Left lobe of liver (tissue), 2 donors: Measurements from ENCODE around the gene PDGFRB. TPM values are rescaled to one million over a fixed set of nuclear protein-coding genes. Genes with fewer than 3 reads are reported as not detected.
A peak's percentile ranks its signal among the peaks of the same experiment; 100 is the strongest.
"Not testable (repeated sequence)": the region's sequence is repeated elsewhere in the genome, so short reads cannot be mapped to it uniquely, and the experiment has no call there.

Experiments
- ATAC-seq: fragments of 200-7000 bp; cut with Tn5 transposase; one replicate; pipeline ENCODE4 v1.9.1; 2020; ENCODE audit warnings: mild to moderate bottlenecking, moderate library complexity
- DNase-seq: peaks from one replicate; pipeline ENCODE4 v3.0.0-alpha.2; 2020; ENCODE audit warnings: low spot score
- total RNA-seq: library from RNA; stranded (reverse); gene quantifications from one replicate; pipeline ENCODE4 v1.2.1, GENCODE V29; 2021
- donor health status: DM: no; HTN: no; CAD: no; lungs with moderate emphysema.
- donor health status: DM: no; HTN: yes; CAD: no.

Gene PDGFRB
- total RNA-seq, 1 donor from 2014 or later = 12.8 TPM

- ATAC-seq = no peak
- no peak for DNase-seq
Observed at GRCh38 chr5:150101023-150101422, 54.6 kb downstream of the PDGFRB start.

DNA sequence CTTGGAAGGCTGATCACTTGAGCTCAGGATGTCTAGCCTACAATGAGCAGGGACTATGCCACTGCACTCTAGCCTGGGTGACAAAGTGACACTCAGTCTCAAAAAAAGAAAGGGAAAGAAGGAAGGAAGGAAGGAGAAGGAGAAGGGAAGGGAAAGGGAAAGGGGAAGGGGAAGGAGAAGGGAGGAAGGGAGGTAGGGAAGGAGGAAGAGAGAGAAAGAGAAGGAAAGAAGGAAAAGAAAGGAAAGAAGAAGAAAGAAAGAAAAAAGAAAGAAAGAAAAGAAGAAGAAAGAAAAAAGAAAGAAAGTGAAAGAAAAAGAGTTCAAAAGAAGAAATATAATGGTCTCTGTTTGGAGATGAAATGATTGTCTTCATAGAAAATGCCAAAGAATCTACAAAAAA, 58.5 kb downstream of the PDGFRB start:
- DNase-seq (no peak), ATAC-seq (no peak)

DNA sequence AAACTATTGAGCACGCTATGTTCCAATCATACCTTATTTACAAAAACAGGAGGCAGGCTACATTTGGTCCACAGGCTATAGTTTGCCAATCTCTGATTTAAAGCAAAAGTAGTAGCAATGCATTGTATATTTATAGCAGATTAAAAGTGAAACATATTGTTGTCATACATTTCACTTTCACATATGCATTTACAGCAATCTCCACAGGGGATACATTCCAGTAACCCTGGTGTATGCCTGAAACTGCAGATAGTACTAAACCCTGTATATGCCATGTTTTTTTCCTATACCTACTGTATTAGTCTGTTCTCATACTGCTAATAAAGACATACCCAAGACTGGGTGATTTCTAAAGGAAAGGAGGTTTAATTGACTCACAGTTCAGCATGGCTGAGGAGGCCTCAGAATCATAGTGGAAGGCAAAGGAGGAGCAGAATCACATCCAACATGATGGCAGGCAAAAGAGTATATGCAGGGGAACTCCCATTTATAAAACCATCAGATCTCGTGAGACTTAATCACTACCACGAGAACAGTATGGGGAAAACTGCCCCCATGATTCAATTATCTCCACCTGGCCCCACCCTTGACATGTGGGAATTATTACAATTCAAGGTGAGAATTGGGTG, 63.4 kb downstream of the PDGFRB start:
- ATAC-seq (no peak), DNase-seq (no peak)

DNA sequence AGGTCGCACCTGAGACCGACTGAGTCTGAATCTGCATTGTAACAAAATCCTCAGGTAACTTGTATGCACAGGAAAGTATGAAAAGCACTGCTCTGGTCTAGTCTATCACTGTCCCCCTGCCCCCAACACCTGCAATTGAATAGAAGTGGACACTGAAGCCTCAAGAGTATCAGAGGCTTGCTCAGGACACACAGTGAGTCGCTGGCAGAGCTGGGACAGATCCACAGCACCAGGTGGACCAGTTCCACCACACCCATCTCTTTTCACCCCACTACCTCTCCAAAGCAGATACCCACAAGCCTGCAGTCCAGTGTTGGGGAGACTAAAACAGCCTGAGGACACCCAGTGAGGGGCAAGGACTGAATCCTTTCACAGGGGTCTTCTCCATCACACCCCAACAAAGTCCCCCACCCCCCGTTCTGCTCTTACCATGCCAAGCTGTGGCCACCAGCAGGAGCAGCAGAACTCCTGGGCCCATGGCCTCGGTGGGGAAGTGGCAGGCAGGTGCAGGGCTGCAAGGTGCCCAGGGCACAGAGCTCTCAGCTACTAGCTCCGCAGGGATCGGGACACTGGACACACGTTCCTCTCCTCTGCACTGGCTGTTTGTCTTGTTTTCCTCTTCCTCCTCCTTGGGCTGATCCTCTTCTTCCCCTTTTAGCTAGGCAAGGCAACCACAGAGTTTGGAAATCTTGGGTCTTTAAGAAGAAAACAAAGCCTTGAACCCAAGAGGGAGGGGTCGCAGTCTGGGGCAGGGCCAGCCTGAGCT, 69.5 kb downstream of the PDGFRB start, which contains the start of gene CSF1R:
Gene CSF1R (minus strand): TSS at position 605 of the 766 bp plus-strand sequence. CDS start 127 bp downstream, at position 478.
- peak; percentile 42 for DNase-seq
- peak; percentile 36 for ATAC-seq

- DNase-seq = peak; percentile 30
Observed at GRCh38 chr5:150085191-150085912, 70.3 kb downstream of the PDGFRB start.

GRCh38 chr5:150084754-150085153, 70.9 kb downstream of the PDGFRB start:
- not testable (repeated sequence) for ATAC-seq
- peak; percentile 21 for DNase-seq

More at GRCh38 chr5:150085191-150085912, 70.3 kb downstream of the PDGFRB start:
- ATAC-seq = no peak

- DNase-seq (peak; percentile 35), ATAC-seq (peak; percentile 14)
Observed at GRCh38 chr5:150082889-150083288, 72.8 kb downstream of the PDGFRB start.

DNA sequence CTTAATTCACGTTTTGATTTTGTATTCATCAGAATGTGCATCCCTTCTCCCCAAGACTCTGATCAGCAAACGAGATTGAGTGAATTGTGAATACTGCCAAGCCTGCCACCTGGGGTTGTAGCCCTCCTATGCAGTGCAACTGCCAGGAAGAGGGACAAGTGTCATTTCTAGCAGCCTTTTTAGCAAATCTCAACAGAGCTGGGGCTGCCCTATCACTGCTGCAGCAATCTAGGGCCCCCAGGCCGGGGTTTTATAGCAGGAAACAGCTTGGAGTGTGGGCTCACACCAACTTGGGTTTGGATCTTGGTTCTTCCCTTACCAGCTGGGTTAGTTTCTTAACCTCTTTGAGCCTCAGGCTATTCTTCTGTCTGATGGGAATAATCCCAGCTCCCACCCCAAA, 73.3 kb downstream of the PDGFRB start:
- ATAC-seq (no peak), DNase-seq (no peak)

GRCh38 chr5:150081541-150082283, 73.9 kb downstream of the PDGFRB start:
- ATAC-seq = peak; percentile 66
- DNase-seq = peak; percentile 49

DNA sequence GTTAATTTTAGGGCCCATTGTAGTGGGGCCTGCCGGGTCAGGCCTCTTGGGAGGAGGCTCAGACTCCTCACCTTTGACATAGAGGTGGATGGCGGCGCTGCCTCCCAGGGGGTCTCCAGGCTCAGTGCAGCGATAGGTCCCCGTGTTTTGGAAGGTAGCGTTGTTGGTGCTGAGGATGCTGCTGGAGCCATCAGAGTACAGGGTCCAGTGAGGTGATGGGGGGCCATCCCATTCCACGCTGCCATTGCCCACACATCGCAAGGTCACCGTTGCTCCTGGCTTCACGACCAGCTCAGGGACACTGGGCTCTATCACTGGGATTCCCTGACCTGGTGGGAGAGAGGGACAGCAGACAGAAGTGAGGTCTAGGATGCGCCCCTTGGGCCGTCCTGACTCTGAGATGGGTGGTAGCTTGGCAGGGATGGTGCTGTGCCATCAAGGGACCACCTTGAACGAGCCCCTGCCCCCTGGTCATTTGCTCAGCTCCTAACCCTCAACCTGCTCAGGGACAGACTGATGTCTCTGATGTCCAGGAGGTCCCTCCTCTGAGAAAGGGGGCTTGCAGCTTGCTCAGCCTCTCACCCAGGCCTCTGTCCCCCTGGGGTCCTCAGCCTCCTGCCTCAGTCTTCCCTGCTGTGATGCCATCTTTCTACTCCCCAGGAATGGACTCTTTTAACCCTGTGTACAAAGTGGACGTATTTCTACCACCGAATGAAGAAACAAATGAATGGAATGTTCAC, 74.8 kb downstream of the PDGFRB start:
- no peak for DNase-seq
- no peak for ATAC-seq

- DNase-seq (peak; percentile 36), ATAC-seq (no peak)
Observed at GRCh38 chr5:150079909-150080461, 75.7 kb downstream of the PDGFRB start.

DNA sequence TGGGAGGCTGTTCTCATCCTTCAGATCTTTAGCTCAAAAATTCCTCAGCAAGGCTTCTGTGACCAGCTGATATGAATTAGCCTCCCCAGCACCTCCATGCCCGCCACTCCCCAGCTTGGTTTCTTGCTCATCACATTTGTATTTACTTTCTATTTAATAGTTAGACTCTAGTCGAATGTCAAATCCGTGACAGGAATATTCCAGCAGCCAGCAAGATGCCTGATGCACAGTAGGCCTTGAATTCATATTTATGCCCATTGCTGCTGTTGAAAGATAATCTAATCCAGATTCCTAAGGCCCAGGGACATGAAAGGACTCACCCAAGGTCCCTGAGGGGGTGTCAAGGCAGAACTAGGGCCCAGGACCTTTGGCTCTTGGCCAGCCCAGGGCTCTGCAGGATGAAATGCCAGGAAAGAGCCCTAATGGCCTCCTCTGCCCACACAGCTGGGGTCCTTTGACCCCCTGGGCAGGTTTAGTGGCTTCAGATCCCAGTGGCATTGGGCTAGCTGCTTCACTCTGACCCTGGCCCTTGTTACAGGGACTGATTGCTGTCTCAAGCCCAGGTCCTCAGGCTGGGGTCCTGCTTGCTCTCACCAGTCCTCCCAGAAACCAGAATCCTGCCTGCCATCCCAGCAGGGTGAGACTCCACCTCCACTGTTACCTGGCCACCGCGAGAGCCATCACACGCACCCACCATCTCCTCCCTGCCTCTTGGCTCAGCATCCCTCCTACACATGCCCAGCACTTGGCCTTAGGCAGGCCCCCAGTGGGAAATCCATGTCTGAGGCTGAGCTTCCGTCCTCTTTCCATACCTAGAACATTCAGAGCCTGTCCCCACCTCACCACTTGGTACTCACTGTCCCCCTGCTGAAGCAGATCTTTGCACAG, 76.6 kb downstream of the PDGFRB start:
- ATAC-seq (no peak), DNase-seq (peak; percentile 31)

DNA sequence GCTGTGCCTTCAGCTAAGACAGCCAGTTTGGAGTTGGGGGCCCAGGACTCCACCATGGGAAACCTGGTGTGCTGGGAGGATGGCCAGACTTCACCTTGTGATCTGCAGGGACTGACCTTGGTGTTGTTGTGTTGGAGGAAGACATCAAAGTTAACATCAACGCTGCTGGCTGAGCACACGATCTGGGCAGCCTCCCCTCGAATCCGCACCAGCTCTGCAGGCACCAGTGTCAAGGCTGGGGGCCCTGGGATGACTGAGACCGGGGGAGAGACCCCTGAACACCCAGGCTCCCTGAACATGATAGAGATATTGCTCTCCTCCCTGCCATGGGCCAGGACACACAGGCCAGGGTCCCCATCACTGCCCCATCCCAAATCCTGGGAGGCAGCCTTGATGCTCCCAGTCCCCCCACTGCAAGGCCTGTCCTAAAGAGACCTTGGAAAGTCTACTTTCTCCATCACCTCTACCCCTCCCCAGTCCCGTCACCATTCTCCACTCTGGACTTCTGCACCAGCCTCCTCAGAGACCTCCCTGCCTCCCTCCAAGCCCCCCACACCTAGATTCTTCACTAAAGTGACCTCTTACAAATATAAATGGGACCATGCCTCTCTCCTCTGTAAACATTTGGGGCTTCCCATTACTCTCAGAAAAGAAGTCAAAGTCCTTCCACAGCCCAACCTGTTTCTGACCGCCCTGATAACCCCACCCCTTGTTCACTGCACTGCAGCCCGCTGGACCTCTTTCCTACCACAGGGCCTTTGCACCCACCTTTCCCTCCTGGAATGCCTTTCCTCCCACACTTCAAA, 77.4 kb downstream of the PDGFRB start:
- ATAC-seq = no peak
- DNase-seq = peak; percentile 32

GRCh38 chr5:150077060-150077459, 78.6 kb downstream of the PDGFRB start:
- ATAC-seq (no peak), DNase-seq (no peak)

GRCh38 chr5:150075806-150076205, 79.8 kb downstream of the PDGFRB start:
- DNase-seq (peak; percentile 33), ATAC-seq (no peak)

- DNase-seq = no peak
- ATAC-seq = no peak
Observed at GRCh38 chr5:150075233-150075632, 80.4 kb downstream of the PDGFRB start.

DNA sequence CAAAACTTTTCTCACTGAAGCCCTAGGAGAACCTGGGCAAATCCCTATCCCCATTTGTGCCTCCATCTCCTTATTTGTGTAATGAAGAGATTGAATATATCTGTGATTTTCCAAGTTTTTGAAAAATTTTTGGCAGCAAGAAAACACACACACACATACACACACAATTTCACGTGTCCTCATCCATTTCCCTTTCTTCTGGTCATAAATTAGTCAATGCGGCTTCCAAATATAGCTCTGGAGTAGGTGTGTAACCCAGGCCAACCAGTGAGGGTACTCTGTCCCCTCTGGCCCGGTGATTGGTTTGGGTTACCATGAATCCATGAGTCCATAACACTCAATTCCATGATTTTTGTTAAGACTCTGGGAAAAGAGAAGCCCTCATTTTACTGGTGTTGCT, 82.0 kb downstream of the PDGFRB start:
- no peak for DNase-seq
- ATAC-seq = no peak

DNA sequence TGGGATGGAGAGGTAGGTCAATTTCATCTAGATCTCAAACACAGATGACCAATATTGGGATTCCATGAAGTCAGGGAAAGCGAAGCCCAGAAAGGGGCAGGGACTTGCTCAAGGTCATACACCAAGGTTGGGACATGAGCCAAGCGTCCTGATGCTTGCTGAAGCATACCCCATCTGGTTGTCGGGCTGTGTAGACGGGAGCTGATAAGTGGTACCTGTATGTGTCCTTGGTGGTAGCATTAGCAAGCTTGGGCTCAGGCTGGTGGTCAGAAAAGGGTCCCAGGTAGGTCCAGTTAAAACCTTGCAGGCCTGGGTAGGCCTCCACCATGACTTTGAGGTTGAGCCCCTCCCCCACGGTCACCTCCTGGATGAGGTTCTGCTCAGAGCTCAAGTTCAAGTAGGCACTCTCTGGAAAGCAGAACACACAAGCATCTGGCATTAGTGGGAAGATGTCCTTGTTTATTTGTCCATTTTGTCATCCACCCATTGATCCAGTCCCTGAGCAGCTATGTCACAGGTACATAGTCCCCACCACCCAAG, 82.5 kb downstream of the PDGFRB start:
- no peak for ATAC-seq
- DNase-seq = peak; percentile 34
